ENCODE measurements around the gene CLPSL1.

Gene CLPSL1

GRCh38 chr6:35759426-35759825, 21.4 kb upstream of the CLPSL1 start:
- no peak for DNase-seq (ENCODE audit: low spot score)

- DNase-seq (ENCODE audit: low spot score), result no peak
These were observed 15.1 kb upstream of the CLPSL1 start for GRCh38 chr6:35765739-35766138.

- DNase-seq (ENCODE audit: low spot score), result no peak
These were observed 11.6 kb upstream of the CLPSL1 start for GRCh38 chr6:35769211-35769610.

- no peak for DNase-seq (ENCODE audit: low spot score)
These were observed 9.5 kb upstream of the CLPSL1 start for GRCh38 chr6:35771343-35771627.

GRCh38 chr6:35774116-35774794, 6.6 kb upstream of the CLPSL1 start:
- no peak for DNase-seq (ENCODE audit: low spot score)

GRCh38 chr6:35775031-35775430, 5.8 kb upstream of the CLPSL1 start:
- DNase-seq (ENCODE audit: low spot score), result no peak

GRCh38 chr6:35776364-35777215, 4.2 kb upstream of the CLPSL1 start, which contains the start of gene CLPSL2:
Gene CLPSL2 (plus strand): TSS chr6:35776598. CDS start chr6:35776619, 21 bp downstream.
- DNase-seq (ENCODE audit: low spot score), result no peak

GRCh38 chr6:35777356-35778102, 3.3 kb upstream of the CLPSL1 start:
- DNase-seq (ENCODE audit: low spot score), result no peak

- DNase-seq (ENCODE audit: low spot score), result no peak
These were observed 2.4 kb upstream of the CLPSL1 start for GRCh38 chr6:35778437-35778836.

GRCh38 chr6:35781290-35781689, 471 bp downstream of the CLPSL1 start:
- no peak for DNase-seq (ENCODE audit: low spot score)

- no peak for DNase-seq (ENCODE audit: low spot score)
These were observed 1.6 kb downstream of the CLPSL1 start for GRCh38 chr6:35782424-35782823.

- DNase-seq (ENCODE audit: low spot score), result no peak
These were observed 3.4 kb downstream of the CLPSL1 start for GRCh38 chr6:35784200-35784599.

GRCh38 chr6:35786272-35786671, 5.5 kb downstream of the CLPSL1 start:
- DNase-seq (ENCODE audit: low spot score), result no peak

- no peak for DNase-seq (ENCODE audit: low spot score)
These were observed 6.0 kb downstream of the CLPSL1 start for GRCh38 chr6:35786810-35787209.

- DNase-seq (ENCODE audit: low spot score), result no peak
These were observed 6.7 kb downstream of the CLPSL1 start for GRCh38 chr6:35787266-35788218.

- DNase-seq (ENCODE audit: low spot score), result no peak
These were observed 7.7 kb downstream of the CLPSL1 start for GRCh38 chr6:35788423-35788982.

- DNase-seq (ENCODE audit: low spot score), result no peak
These were observed 9.9 kb downstream of the CLPSL1 start for GRCh38 chr6:35790683-35791082.

- DNase-seq (ENCODE audit: low spot score), result no peak
These were observed 14.0 kb downstream of the CLPSL1 start for GRCh38 chr6:35794536-35795452.

- no peak for DNase-seq (ENCODE audit: low spot score)
These were observed 14.7 kb downstream of the CLPSL1 start for GRCh38 chr6:35795453-35796071.

- no peak for DNase-seq (ENCODE audit: low spot score)
These were observed 15.4 kb downstream of the CLPSL1 start for GRCh38 chr6:35796236-35796635.
